HTR-8/SVneo (cell line): ENCODE data around the gene TMEM63A.

ENCODE experiments used
- DNase-seq: peaks from one replicate; pipeline ENCODE4 v3.0.0; 2011; ENCODE audit warnings: low spot score, mixed read lengths; ENCODE audit not compliant: insufficient read length
- FAIRE-seq: peaks from 2 replicates; lab custom pipeline; 2011; peaks lifted over from hg19 to GRCh38; lab: Jason Lieb, UNC

TMEM63A gene

GRCh38 chr1:225887030-225887314 lies 4.8 kb upstream of the TMEM63A start:
- no peak for FAIRE-seq
- no peak for DNase-seq

DNA sequence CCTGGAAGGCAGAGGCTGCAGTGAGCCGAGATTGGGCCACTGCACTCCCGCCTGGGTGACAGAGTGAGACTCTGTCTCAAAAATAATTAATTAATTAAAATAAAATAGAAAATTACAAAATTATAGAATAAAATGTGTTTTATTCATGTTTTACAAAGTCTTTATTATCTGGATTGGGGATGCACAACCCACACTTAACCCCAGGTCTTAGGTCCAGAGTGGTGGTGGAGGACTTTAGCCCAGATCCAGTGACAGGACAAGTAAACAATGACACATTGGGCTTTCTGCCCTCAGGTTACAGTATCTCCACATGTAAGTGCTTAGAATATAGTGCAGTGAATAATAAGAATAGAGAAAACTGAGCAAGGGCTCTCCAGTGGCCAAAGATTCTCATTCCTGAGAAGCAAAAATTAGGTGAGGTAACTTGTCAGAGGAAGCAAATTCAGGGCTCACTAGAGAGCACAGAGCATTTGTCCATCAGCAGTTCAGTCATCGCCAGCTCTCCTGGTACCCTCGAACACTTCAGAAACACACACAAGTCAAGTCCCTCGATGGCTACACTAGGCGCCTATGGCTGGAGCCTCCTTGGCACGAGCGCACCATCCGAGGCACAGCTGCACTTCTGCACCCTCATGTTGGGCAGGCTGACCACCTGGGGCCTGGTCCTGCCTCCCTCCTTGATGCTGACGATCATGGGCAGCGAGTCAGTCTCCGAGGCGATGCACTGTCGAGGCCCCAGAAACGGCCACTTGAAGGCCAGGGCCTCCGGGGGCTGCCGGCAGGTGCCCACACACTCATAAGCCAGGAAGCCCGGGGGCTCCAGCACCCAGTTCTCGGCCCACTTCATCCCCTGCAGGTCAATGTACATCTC lies 4.2 kb upstream of the TMEM63A start:
- DNase-seq: no peak
- no peak for FAIRE-seq

GRCh38 chr1:225885336-225885735 lies 3.2 kb upstream of the TMEM63A start:
- DNase-seq: no peak
- no peak for FAIRE-seq

DNA sequence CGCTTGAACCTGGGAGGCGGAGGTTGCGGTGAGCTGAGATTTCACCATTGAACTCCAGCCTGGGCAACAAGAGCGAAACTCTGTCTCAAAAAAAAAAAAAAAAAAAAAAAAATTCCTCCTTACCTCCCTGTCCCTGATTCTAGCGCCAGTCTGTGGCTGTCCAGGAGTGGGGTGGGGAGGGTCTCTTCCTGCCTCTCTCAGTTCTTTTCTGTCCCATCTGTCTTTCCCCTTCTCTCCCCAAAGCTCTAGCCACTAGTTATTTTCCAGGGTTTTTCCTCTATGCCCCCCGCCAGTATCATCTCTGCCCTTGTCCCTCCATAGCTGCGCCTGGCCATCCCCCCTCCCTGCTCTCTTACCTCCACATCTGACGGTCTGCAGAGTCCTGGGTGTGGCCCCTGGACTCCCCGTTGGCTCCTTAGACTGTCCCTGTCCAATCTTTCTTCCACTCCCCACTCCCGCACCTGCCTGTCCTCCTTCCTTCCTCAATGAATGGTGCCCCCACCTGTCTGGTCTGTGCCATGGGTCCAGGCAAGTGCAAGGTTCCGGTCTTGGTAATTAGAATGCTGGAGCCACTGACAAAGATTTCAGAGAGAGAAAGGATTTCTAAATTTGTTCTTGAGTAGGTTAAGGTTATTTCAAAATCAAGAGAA lies 1.6 kb upstream of the TMEM63A start:
- DNase-seq (no peak), FAIRE-seq (no peak)

GRCh38 chr1:225882694-225883615 lies 775 bp upstream of the TMEM63A start:
- FAIRE-seq (no peak), DNase-seq (peak; percentile 53)

GRCh38 chr1:225881081-225881958 lies 860 bp downstream of the TMEM63A start:
- no peak for FAIRE-seq
- peak; percentile 77 for DNase-seq

DNA sequence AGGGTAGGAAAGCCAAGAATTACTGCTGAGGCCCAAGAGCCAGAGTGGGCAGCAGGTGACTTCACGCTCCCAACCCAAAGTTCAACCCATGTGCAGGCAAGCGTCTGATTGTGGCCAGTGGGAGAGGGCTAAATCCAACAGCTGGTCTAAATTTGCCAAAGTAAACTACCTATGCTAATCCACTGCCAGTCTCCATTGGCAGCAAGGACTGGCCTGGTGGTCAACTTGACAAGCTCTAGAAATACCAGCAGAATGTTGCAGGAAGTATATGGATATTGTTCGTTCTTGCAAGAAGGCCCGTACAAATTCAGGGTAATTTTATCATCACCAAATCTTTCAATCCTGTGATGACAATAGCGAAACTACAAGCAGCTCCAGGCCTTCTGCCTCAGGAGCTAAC lies 1.5 kb downstream of the TMEM63A start:
- DNase-seq: no peak
- FAIRE-seq: no peak

- DNase-seq (no peak), FAIRE-seq (no peak)
Measured at GRCh38 chr1:225880222-225880588, 2.0 kb downstream of the TMEM63A start.

DNA sequence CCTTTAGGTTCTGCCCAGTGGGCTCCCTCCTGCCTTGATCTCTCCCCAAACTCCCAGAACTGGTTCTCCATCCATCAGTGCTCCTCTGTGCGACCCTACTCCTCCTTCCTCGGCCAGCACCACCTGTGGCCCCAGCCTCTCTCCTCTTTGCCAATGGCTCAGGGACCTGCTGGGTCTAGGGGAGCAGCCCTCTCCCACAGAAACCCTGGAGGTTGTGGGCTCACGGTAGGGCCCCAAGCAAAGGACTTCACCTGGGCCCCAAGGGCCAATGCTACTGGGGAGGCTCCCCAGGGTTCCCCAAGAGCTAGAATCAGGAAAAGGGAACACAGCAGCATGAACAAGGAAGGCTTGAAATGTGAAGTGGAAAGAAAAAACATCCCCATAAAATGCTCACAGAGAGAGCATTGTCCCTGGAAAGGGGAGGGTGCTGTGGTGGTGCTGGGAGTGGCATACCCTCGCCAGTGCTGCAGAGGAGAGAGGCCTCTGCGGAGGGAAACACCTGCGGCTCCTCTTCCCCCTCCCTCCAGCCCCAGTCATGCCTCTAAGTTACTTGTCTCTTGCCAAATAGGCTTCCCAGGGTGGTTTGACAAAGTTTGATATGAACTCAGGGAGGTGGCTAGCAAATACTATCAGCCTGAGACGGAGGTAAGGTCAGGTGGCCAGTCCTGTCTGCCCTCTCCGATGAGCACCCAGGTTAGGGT lies 2.5 kb downstream of the TMEM63A start:
- DNase-seq (no peak), FAIRE-seq (no peak)

DNA sequence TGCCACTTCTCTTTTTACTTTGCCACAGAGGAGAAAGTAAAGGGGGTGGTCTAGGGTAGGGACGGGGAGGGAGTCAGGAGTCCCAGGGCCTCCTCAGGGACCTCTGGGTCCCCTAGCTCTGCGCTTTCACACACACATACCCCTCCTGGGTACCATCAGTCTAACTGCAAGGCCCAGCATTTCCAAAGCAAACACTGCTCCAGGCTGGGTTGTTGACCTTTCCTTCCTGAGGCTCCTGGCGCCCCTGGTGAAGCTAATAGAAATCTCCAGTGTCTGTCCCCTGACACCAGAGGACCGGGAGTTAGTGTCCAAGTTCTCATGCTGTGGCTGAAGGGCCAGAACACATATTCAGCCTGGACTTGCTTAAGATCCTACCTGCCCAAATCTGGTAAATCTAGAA lies 3.9 kb downstream of the TMEM63A start:
- DNase-seq (no peak), FAIRE-seq (no peak)

DNA sequence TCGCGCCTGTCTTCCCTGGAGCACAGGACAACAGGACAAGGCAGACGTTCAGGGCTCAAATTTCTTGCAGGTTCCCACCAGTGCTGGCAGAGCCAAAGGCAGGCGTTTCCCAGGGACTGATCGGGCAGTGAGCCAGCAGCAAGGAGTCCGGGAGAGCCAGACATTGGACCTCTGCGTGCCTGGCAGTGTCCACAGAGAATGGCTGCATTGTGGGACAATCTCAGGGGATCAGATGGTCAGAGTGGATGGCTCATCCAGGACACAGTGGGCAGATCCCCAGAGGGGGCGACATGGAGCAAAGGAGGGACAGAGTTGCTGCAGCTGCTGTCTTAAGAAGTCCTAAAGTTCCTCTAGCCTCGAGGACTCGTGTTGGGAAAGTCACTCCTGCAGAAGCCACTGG lies 4.6 kb downstream of the TMEM63A start:
- peak; percentile 48 for DNase-seq

DNA sequence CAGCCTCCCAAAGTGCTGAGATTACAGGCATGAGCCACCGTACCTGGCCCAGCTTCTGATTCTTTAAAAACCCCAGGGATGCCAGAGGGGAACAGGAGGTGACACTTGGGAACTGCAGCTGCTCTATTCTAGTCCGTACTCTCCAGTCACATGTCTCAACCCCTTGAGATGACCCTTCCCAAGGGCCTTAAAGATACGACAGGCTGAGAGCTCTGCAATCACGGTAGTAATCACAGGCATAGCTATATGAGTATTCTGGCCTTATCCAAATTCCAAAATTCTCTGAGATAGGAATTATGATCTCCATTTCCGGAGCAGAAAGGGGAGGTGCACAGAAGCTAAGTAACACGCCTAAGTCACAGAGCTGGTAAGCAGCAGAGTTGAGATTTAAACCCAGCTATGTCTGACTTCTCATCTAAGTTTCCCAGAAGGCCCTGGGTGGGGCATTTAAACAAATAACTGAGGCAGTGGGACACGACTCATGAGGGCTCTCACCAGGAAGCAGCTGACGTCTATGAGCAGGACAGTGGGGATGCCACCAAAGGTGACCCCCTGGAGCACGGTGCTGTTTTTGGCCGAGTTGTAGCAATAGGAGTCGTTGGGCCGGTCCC lies 5.2 kb downstream of the TMEM63A start:
- FAIRE-seq: no peak

More for the DNA sequence above, 4.6 kb downstream of the TMEM63A start:
- FAIRE-seq: no peak

GRCh38 chr1:225875044-225875815 lies 7.0 kb downstream of the TMEM63A start:
- no peak for DNase-seq
- no peak for FAIRE-seq

More for the DNA sequence above, 5.2 kb downstream of the TMEM63A start:
- no peak for DNase-seq

- no peak for DNase-seq
Measured at GRCh38 chr1:225874431-225874830, 7.7 kb downstream of the TMEM63A start.

GRCh38 chr1:225873281-225873850 lies 8.8 kb downstream of the TMEM63A start:
- FAIRE-seq (no peak), DNase-seq (no peak)

More at GRCh38 chr1:225874431-225874830, 7.7 kb downstream of the TMEM63A start:
- no peak for FAIRE-seq

DNA sequence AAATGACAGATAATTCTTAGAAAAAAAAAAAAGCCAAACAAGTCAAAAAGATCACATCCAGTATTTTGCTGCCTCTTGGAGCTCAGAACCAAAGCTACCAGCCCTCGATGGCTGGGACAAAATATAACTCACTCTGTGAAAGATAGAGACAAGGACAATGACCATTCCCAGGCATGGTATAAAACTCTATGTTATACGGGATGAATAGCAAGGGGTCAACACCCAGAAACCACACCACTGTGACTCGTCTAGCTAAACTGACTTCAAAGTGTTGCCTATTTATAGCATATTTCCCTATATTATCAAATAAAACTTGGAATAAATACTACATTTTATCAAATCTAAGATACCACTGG lies 10.1 kb downstream of the TMEM63A start:
- no peak for FAIRE-seq

GRCh38 chr1:225871359-225872074 lies 10.7 kb downstream of the TMEM63A start:
- FAIRE-seq (no peak), DNase-seq (no peak)

More for the DNA sequence above, 10.1 kb downstream of the TMEM63A start:
- DNase-seq: no peak
